B cell (primary cell): ENCODE data around the gene SCAMP3. TPM values are rescaled to one million over a fixed set of nuclear protein-coding genes. Genes with fewer than 3 reads are reported as not detected.
A peak's percentile ranks its signal among the peaks of the same experiment; 100 is the strongest.

Experiments
- ATAC-seq: fragments of 200-7000 bp; cut with Tn5 transposase; one replicate; pipeline ENCODE4 v1.10.0; 2021; ENCODE audit warnings: low read depth, mild to moderate bottlenecking, moderate number of reproducible peaks, moderate library complexity
- CTCF ChIA-PET: fragments of 350-600 bp; sonication (Branson Sonifier 250); formaldehyde crosslinking; loops from one replicate; lab custom pipeline; 2021; ENCODE audit warnings: antibody characterized with exemption, inconsistent platforms; lab: Charles Lee
- POLR2A ChIA-PET: fragments of 350-600 bp; sonication (Branson Sonifier 250); formaldehyde crosslinking; loops from one replicate; lab custom pipeline; 2021; ENCODE audit warnings: antibody characterized with exemption; lab: Charles Lee
- DNase-seq: peaks from one replicate; pipeline ENCODE4 v3.0.0; 2013
- H2AFZ ChIP-seq: 2 replicates; pipeline ENCODE4 v1.6.1; 2012; ENCODE audit warnings: mild to moderate bottlenecking, low read depth, low read length; ENCODE audit not compliant: insufficient read depth, poor library complexity, severe bottlenecking
- H3K27ac ChIP-seq, 2 donors: 1 replicate in 1 of 2; 2 replicates in 1 of 2; pipeline ENCODE4 v1.5.1; 2012 to 2013; ENCODE audit warnings: low read length in 2 of 2, mild to moderate bottlenecking in 2 of 2, moderate library complexity in 1 of 2
- H3K27me3 ChIP-seq, 4 experiments: fragments of 200-600 bp in 1 of 4; sonication (generic) in 1 of 4; replicated peaks in 1 of 4; 1 replicate in 2 of 4; 2 replicates in 2 of 4; pipeline versions ENCODE4 v1.6.1 to v1.7.0; 2013 to 2016; ENCODE audit warnings: low read length in 3 of 4, mild to moderate bottlenecking in 2 of 4, mixed read lengths in 1 of 4, moderate library complexity in 1 of 4; ENCODE audit not compliant: insufficient read depth in 4 of 4, control insufficient read depth in 3 of 4; ENCODE audit errors: control extremely low read depth in 1 of 4
- H3K36me3 ChIP-seq, 2 experiments: replicated peaks in 1 of 2; 1 replicate in 1 of 2; 2 replicates in 1 of 2; pipeline versions ENCODE4 v1.6.1 to v1.7.1; 2013; ENCODE audit warnings: low read length in 1 of 2; ENCODE audit not compliant: insufficient read depth in 2 of 2, control insufficient read depth in 1 of 2; ENCODE audit errors: control extremely low read depth in 1 of 2, extremely low read depth in 1 of 2
- H3K4me1 ChIP-seq, 2 donors: fragments of 200-600 bp in 1 of 2; sonication (generic) in 1 of 2; 1 replicate in 1 of 2; 2 replicates in 1 of 2; pipeline versions ENCODE4 v1.5.1 to v1.6.1; 2013 to 2017; ENCODE audit warnings: low read length in 2 of 2; ENCODE audit not compliant: control insufficient read depth in 2 of 2, insufficient read depth in 2 of 2
- H3K4me2 ChIP-seq: replicated peaks from 2 replicates; pipeline ENCODE3; 2012; ENCODE audit warnings: mild to moderate bottlenecking, low read depth, low read length; ENCODE audit not compliant: poor library complexity, severe bottlenecking
- H3K4me3 ChIP-seq, 5 experiments: fragments of 200-600 bp in 1 of 5; sonication (generic) in 1 of 5; 1 replicate in 3 of 5; 2 replicates in 2 of 5; pipeline versions ENCODE4 v1.5.1 to v1.7.0; 2011 to 2016; ENCODE audit warnings: low read length in 4 of 5, mild to moderate bottlenecking in 4 of 5, low read depth in 2 of 5, control low read depth in 1 of 5, moderate library complexity in 1 of 5; ENCODE audit not compliant: insufficient read depth in 1 of 5; ENCODE audit errors: control extremely low read depth in 1 of 5, extremely low read depth in 1 of 5
- H3K79me2 ChIP-seq: fragments of 200-600 bp; sonication (generic); one replicate; pipeline ENCODE4 v1.6.0; 2016; ENCODE audit warnings: low read length; ENCODE audit not compliant: control insufficient read depth, insufficient read depth
- H3K9ac ChIP-seq: fragments of 200-600 bp; sonication (generic); 2 replicates; pipeline ENCODE4 v1.6.1; 2017; ENCODE audit warnings: mild to moderate bottlenecking, low read length, moderate library complexity
- H3K9me3 ChIP-seq, 3 donors: one replicate each; pipeline versions ENCODE4 v1.6.1 to v1.7.1; 2013; ENCODE audit warnings: low read length in 2 of 3; ENCODE audit not compliant: control insufficient read depth in 2 of 3, insufficient read depth in 1 of 3; ENCODE audit errors: control extremely low read depth in 1 of 3
- H4K20me1 ChIP-seq: 2 replicates; pipeline ENCODE4 v1.6.0; 2012; ENCODE audit warnings: mild to moderate bottlenecking, low read length; ENCODE audit not compliant: insufficient read depth, control insufficient read depth, poor library complexity, severe bottlenecking
- H3K27ac Mint-ChIP-seq: one replicate; pipeline ENCODE4 v1.8.0; 2021; ENCODE audit warnings: mixed read lengths
- H3K27me3 Mint-ChIP-seq: one replicate; pipeline ENCODE4 v1.8.0; 2021; ENCODE audit warnings: mixed read lengths
- H3K4me1 Mint-ChIP-seq: one replicate; pipeline ENCODE4 v1.8.0; 2021; ENCODE audit warnings: mixed read lengths
- H3K4me3 Mint-ChIP-seq: one replicate; pipeline ENCODE4 v1.8.0; 2021; ENCODE audit warnings: mixed read lengths
- H3K9me3 Mint-ChIP-seq: one replicate; pipeline ENCODE4 v1.8.0; 2022; ENCODE audit warnings: mixed read lengths; ENCODE audit not compliant: insufficient read depth
- EZH2 ChIP-seq: IDR thresholded peaks from 2 replicates; pipeline ENCODE4 v1.6.1; 2012; ENCODE audit warnings: borderline replicate concordance, low read depth, mild to moderate bottlenecking, moderate library complexity, low read length; ENCODE audit not compliant: insufficient read depth, poor library complexity, severe bottlenecking
- WGBS: methylation state at CpG from one replicate; pipeline ENCODE4 v1.1.5; 2013; ENCODE audit warnings: missing lambda C conversion rate; ENCODE audit not compliant: insufficient coverage; 5-methylcytosine and 5-hydroxymethylcytosine counted together
- intact Hi-C: fragments of 100-400 bp; cut with micrococcal nuclease; formaldehyde crosslinking; loops from one replicate; pipeline ENCODE4 v1.10.0; 2022
- polyA plus RNA-seq: library from polyadenylated mRNA; depleted of rRNA; stranded (reverse); fragments of >200 nt; gene quantifications from 2 replicates; pipeline ENCODE4 v1.2.3, GENCODE V29; 2012
- total RNA-seq, 2 donors: library from RNA; stranded (reverse); fragments of 120-200 nt in 1 of 2; gene quantifications; 1 replicate in 1 of 2; 2 replicates in 1 of 2; pipeline versions ENCODE4 v1.2.3 to v1.2.4, GENCODE V29; 2013 to 2022
- TF ChIP-seq, protein P1 (sequence below): fragments of 200-600 bp; IDR thresholded peaks from one replicate; pipeline ENCODE4 v1.8.0; 2022; ENCODE audit warnings: antibody characterized with exemption, mild to moderate bottlenecking

Gene SCAMP3
- total and polyA plus RNA-seq, 2 donors (not counting 1 experiment from before 2014, with no cell fraction given), result 79.8 to 107 TPM

DNA sequence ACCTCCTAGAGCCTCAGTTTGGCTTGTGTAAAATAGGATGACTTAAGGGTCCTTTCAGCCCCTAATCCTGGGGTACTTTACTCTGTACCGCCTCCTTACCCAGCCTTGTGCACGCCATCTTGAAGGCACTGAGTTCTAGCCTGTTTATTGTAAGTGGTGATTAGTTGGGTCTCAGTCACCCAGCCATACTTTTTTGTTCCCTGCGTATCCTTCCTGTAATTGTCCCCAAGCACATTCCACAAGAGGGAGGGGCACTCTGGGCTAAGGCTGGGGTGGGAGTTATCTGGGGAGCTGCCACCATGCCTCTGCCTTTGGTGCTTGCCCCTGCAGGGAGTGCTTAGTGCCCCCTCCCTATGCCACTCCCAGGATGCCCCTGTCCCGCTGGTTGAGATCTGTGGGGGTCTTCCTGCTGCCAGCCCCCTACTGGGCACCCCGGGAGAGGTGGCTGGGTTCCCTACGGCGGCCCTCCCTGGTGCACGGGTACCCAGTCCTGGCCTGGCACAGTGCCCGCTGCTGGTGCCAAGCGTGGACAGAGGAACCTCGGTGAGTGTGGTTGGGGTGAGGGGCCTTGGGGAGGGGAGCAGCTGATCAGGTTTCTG lies 47.4 kb upstream of the SCAMP3 start:
- DNase-seq (no peak), ATAC-seq (no peak)
- WGBS, result 15% methylated on average over 7 of the region's 11 CpGs
- Histone ChIP-seq H3K36me3 (no peaks in the 10 kb centered on the region), H3K27me3 (no peaks in the 10 kb centered on the region), H2AFZ (peak overlapping the region; percentile 91), H3K9me3 (peaks cover 0 to 2% (median 0%) of the 10 kb centered on the region in 3 donors), H3K27ac (peak overlapping the region; percentile 91 to 94), H3K9ac (peak overlapping the region; percentile 95), H3K79me2 (peaks cover 37% of the 10 kb centered on the region), H3K4me3 (peak overlapping the region; percentile 62 to 100 (median 88)), H4K20me1 (no peaks in the 10 kb centered on the region), H3K4me2 (peak overlapping the region; percentile 95), H3K4me1 (peaks cover 10 to 23% of the 10 kb centered on the region in 2 donors)
- TF ChIP-seq EZH2, result no peak
- TF ChIP-seq, protein P1, sequence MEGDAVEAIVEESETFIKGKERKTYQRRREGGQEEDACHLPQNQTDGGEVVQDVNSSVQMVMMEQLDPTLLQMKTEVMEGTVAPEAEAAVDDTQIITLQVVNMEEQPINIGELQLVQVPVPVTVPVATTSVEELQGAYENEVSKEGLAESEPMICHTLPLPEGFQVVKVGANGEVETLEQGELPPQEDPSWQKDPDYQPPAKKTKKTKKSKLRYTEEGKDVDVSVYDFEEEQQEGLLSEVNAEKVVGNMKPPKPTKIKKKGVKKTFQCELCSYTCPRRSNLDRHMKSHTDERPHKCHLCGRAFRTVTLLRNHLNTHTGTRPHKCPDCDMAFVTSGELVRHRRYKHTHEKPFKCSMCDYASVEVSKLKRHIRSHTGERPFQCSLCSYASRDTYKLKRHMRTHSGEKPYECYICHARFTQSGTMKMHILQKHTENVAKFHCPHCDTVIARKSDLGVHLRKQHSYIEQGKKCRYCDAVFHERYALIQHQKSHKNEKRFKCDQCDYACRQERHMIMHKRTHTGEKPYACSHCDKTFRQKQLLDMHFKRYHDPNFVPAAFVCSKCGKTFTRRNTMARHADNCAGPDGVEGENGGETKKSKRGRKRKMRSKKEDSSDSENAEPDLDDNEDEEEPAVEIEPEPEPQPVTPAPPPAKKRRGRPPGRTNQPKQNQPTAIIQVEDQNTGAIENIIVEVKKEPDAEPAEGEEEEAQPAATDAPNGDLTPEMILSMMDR, result no peak
- POLR2A ChIA-PET, result no interaction called here
- peak overlapping the region; percentile 93 for H3K4me3 Mint-ChIP-seq
- H3K4me1 Mint-ChIP-seq, result peaks cover 27% of the 10 kb centered on the region
- H3K27ac Mint-ChIP-seq, result peak overlapping the region; percentile 93
- no peaks in the 10 kb centered on the region for H3K27me3 Mint-ChIP-seq
- intact Hi-C loops, result loop anchor here (2.0 to 5.0 kb wide), 2 partner anchors 379 to 548 kb away; partner anchors contain the start of genes DAP3, GON4L, SYT11 and YY1AP1
- no peaks in the 10 kb centered on the region for H3K9me3 Mint-ChIP-seq
- CTCF ChIA-PET, result interaction anchor here (4.6 kb wide), 1 partner anchor 13 kb away, joined by 24 read pairs; no protein-coding TSS in a partner anchor
